SK-N-MC (cell line): ENCODE data around the gene OPRD1.

Experiments used
- EZH2 ChIP-seq: fragments of 200-600 bp; sonication (generic); IDR thresholded peaks from one replicate; pipeline ENCODE4 v1.6.1; 2017; ENCODE audit warnings: antibody characterized with exemption
- FOXP2 ChIP-seq: optimal IDR thresholded peaks from 2 replicates; pipeline ENCODE3; 2011; ENCODE audit warnings: mild to moderate bottlenecking, moderate library complexity; ENCODE audit not compliant: insufficient read depth; ENCODE audit errors: extremely low read length, control extremely low read depth
- POLR2AphosphoS5 ChIP-seq: IDR thresholded peaks from 2 replicates; pipeline ENCODE4 v1.6.1; 2012; ENCODE audit warnings: mild to moderate bottlenecking, low read depth, low read length, borderline replicate concordance

DNA sequence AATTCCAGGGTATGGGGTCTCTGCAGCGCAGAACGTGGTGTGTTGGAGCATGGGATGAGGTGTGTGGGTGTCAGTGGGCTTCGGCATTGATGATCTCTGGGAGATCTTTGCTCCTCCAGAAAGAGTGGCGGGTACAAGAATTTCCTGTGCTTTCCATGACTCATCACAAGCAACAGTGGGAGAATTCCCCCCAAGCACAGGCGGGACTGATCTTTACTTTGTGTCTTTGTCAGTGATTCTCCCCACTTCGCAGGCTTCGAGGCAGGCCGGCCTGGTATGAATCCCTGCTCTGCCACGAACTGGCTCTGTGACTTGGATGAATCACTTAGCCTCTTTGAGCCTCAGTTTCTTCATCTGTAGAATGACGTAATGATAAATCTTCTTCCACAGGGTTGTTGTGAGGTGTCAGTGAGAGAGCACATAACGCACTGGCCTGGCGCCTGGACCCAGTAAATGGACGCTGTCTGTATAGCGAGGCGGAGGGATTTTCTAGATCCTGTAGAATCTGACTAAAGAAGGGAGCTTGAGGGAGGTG lies 2.0 kb downstream of the OPRD1 start:
- no peak for TF ChIP-seq POLR2AphosphoS5
- TF ChIP-seq EZH2: no peak
- TF ChIP-seq FOXP2: no peak
